Right lobe of liver (tissue), 6 donors: ENCODE measurements around the gene TRAIP. TPM values are rescaled to one million over a fixed set of nuclear protein-coding genes. Genes with fewer than 3 reads are reported as not detected.
A peak's percentile ranks its signal among the peaks of the same experiment; 100 is the strongest.
"Not testable (repeated sequence)": the region's sequence is repeated elsewhere in the genome, so short reads cannot be mapped to it uniquely, and the experiment has no call there.

ENCODE experiments used
- ATAC-seq, 4 donors: fragments of 200-7000 bp; cut with Tn5 transposase; one replicate each; pipeline ENCODE4 v1.9.1; 2020; ENCODE audit warnings: mild to moderate bottlenecking in 4 of 4, moderate library complexity in 4 of 4
- DNase-seq, 3 donors: peaks; one replicate each; pipeline ENCODE4 v3.0.0-alpha.2; 2020
- H3K27ac ChIP-seq, 3 donors: fragments of 200-600 bp; one replicate each; pipeline ENCODE4 v1.8.0; 2022
- H3K27me3 ChIP-seq, 2 donors: fragments of 200-600 bp; one replicate each; pipeline ENCODE4 v1.8.0; 2022
- H3K36me3 ChIP-seq, 4 donors: fragments of 200-600 bp; sonication (generic) in 1 of 4; one replicate each; pipeline versions ENCODE4 v1.5.1 to v1.8.0; 2017 to 2022; ENCODE audit warnings: control low read depth in 1 of 4
- H3K4me1 ChIP-seq, 4 donors: fragments of 200-600 bp; sonication (generic) in 1 of 4; one replicate each; pipeline versions ENCODE4 v1.5.1 to v1.8.0; 2017 to 2022; ENCODE audit warnings: control low read depth in 1 of 4
- H3K4me3 ChIP-seq, 3 donors: fragments of 200-600 bp; one replicate each; pipeline ENCODE4 v1.8.0; 2022
- H3K9me3 ChIP-seq, 4 donors: fragments of 200-600 bp; sonication (generic) in 1 of 4; one replicate each; pipeline versions ENCODE4 v1.5.1 to v1.8.0; 2017 to 2022; ENCODE audit warnings: control low read depth in 1 of 4
- POLR2A ChIP-seq: fragments of 450-650 bp; IDR thresholded peaks from one replicate; pipeline ENCODE4 v1.6.1; 2017; ENCODE audit warnings: antibody characterized with exemption, mild to moderate bottlenecking
- WGBS: methylation state at CpG from one replicate; pipeline ENCODE4 v1.1.6; 2018; ENCODE audit warnings: low coverage, low lambda C conversion rate; ENCODE audit not compliant: insufficient coverage; ENCODE audit errors: missing lambda C conversion rate; 5-methylcytosine and 5-hydroxymethylcytosine counted together
- intact Hi-C, 2 donors: fragments of 100-400 bp; cut with DNase I; formaldehyde crosslinking; loops; one replicate each; pipeline versions ENCODE4 v1.11.2 to v1.14.1; 2022
- long read RNA-seq: library from polyadenylated mRNA; unstranded; transcript quantifications from one replicate; pipeline ENCODE4 v2.0.0, GENCODE V29; 2019
- total RNA-seq, 6 experiments: library from RNA; depleted of rRNA in 2 of 6; stranded (reverse); fragments of >200 nt in 2 of 6; fragmentation: NEBNext Ultra II Directional in 3 of 6; extraction: Animal tissue kit (Norgen Biotek cat#: 25700) in 3 of 6; gene quantifications; one replicate each; pipeline versions ENCODE4 v1.1.0 to v1.2.4, GENCODE V29; 2016 to 2023
- TF ChIP-seq, protein P1 (sequence below), 4 donors: fragments of 200-600 bp in 3 of 4; fragments of 450-650 bp in 1 of 4; IDR thresholded peaks; one replicate each; pipeline versions ENCODE4 v1.5.1 to v1.8.0; 2016 to 2022; ENCODE audit warnings: antibody characterized with exemption in 4 of 4, mild to moderate bottlenecking in 2 of 4
- donor health status: DM: no; HTN: yes; CAD: no.
- donor health status: DM: no; HTN: no; CAD: no.
- donor health status: DM: no; HTN: no; CAD: no.
- donor health status: DM: no; HTN: yes; CAD: no.
- donor health status: DM: no; HTN: yes; CAD: no.

Gene TRAIP, protein sequence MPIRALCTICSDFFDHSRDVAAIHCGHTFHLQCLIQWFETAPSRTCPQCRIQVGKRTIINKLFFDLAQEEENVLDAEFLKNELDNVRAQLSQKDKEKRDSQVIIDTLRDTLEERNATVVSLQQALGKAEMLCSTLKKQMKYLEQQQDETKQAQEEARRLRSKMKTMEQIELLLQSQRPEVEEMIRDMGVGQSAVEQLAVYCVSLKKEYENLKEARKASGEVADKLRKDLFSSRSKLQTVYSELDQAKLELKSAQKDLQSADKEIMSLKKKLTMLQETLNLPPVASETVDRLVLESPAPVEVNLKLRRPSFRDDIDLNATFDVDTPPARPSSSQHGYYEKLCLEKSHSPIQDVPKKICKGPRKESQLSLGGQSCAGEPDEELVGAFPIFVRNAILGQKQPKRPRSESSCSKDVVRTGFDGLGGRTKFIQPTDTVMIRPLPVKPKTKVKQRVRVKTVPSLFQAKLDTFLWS
- total RNA-seq, result 1 to 10 TPM in 3 of 6 experiments, under 1 TPM in 3; 0.55 to 3.1 (median 0.98) TPM
- long read RNA-seq, result 0 reads

DNA sequence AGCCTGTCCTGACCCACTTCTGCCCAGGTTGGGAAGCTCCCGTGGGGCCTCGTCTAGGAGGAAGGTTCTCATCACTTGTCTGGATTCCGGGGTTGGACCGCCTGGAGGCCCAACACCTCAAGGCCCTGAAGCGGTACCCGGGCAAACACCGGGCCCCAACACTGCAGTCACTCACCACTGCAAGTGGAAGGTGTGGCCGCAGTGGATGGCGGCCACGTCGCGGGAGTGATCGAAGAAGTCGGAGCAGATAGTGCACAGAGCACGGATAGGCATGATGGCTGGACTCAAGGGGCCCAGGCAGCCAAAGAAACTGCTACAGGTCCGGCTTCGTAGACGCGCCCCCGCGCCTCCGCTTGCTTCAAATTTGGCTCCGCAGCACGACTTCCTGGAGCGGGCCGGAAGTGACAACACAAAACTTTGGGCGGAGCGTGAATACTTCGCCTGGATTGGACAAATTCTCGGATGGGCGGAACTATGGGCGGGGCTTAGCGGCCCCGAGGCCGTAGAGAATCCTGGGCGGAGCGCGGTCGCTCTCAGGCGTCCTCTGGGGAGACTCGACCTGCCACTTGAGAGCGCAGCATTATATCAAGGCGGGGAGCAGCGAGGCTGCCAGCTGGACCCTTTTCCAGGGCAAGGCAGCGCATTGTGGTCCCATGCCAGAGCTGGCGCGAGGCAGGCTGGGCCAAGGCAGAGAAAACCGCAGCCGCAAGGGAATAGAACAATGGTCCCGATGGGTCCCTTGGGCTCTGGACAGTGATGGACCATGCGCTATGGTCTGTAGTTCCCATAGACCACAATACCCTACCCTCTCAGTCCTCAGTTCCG is at the start of gene TRAIP:
TRAIP (minus strand) TSS at position 384 of the 825 bp plus-strand sequence; CDS start at position 273, 111 bp downstream.
- H3K4me1 ChIP-seq, result no peaks in the 10 kb centered on the region
- no peaks in the 10 kb centered on the region for H3K27me3 ChIP-seq
- H3K36me3 ChIP-seq, result no peaks in the 10 kb centered on the region
- peak within 1 kb of the TSS; percentile 55 to 62 (median 56) for H3K4me3 ChIP-seq
- TF ChIP-seq, protein P1, sequence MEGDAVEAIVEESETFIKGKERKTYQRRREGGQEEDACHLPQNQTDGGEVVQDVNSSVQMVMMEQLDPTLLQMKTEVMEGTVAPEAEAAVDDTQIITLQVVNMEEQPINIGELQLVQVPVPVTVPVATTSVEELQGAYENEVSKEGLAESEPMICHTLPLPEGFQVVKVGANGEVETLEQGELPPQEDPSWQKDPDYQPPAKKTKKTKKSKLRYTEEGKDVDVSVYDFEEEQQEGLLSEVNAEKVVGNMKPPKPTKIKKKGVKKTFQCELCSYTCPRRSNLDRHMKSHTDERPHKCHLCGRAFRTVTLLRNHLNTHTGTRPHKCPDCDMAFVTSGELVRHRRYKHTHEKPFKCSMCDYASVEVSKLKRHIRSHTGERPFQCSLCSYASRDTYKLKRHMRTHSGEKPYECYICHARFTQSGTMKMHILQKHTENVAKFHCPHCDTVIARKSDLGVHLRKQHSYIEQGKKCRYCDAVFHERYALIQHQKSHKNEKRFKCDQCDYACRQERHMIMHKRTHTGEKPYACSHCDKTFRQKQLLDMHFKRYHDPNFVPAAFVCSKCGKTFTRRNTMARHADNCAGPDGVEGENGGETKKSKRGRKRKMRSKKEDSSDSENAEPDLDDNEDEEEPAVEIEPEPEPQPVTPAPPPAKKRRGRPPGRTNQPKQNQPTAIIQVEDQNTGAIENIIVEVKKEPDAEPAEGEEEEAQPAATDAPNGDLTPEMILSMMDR (IDR thresholded peaks at IDR 0.05), result no peak
- no peak for TF ChIP-seq POLR2A
- WGBS, result 0% methylated on average over 6 of the region's 52 CpGs
- DNase-seq (peak; percentile 92 to 93 (median 92)), ATAC-seq (peak; percentile 97 to 100 (median 100))
- peak within 1 kb of the TSS in 1 of 3 donors; percentile 31 for H3K27ac ChIP-seq
- no peaks in the 10 kb centered on the region for H3K9me3 ChIP-seq
- intact Hi-C loops, result no loop called here

DNA sequence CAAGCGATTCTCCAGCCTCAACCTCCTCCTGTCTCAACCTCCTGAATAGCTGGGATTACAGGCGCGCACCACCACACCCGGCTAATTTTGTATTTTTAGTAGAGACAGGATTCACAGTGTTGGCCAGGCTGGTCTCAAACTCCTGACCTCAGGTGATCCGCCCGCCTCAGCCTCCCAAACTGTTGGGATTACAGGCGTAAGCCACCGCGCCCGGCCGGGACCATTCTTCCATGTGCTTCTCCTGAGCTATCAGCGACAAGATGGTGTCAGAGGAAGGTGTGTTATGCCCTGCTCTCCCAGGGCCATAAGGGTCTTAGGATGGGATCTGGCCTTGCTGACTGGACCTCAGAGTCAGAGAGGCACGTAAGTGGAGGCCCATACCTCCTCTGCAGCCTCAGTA is 48.1 kb upstream of the TRAIP start:
- not testable (repeated sequence) for DNase-seq, H3K27me3 ChIP-seq, H3K27ac ChIP-seq, H3K4me3 ChIP-seq, ATAC-seq, H3K4me1 ChIP-seq, H3K9me3 ChIP-seq, H3K36me3 ChIP-seq
- intact Hi-C loops, result loop anchor here in 1 of 2 donors (10.0 kb wide), 2 partner anchors 60 to 100 kb away; partner anchors contain the start of gene INKA1
- WGBS, result 100% methylated on average over 2 of the region's 13 CpGs

DNA sequence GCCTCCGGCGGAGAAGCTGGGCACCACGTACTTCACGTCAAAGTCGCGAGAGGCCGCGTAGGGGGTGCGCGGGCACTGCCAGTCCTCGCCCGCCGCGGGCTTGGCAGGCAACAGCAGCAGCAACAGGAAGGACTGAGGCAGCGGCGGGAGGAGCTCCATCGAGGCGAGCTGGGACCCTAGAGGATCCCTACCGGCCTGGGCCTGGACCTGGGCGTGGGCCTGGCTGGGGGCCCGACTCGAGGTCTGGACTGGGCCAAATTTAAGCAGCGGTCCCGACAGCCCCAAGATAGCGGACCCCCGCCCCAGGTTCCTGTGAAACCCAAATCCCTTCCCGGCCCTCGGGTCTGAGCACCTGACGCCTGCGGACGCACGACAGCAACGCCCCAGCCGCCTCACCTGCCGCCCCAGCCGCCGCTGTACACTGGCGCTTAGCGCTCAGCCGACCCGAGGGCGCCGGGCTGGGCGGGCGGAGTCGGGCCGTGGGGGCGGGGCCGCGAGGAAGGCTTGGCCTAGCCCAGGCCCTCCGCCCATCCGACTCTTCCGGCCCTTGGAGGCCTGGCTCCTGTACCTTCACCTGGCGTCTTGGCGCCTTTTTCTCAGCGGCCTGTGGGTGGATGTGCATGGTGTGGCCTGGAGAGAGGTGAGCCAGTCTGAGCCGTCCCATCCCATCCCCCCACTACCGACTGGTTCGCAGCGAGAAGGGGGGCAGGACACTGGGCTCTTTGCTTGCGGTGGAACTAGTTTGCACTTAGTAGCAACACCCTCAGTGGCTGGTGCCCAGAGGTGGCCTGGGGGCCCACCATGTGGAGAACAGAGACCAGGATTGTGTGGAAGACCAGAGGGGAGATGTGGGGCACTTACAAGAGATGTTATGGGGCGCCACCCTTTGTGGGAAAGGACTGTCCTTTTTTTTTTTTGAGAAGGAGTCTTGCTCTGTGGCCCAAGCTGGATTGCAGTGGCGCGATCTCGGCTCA is 47.4 kb upstream of the TRAIP start, which contains the start of gene MST1R:
MST1R (minus strand) TSS at position 423 of the 974 bp plus-strand sequence; CDS start at position 159, 264 bp downstream.
- no peaks in the 10 kb centered on the region for H3K9me3 ChIP-seq
- H3K27me3 ChIP-seq, result no peaks in the 10 kb centered on the region
- H3K27ac ChIP-seq, result no peak within 1 kb of the TSS
- TF ChIP-seq, protein P1 (IDR thresholded peaks at IDR 0.05), result no peak
- TF ChIP-seq POLR2A, result no peak
- ATAC-seq (peak; percentile 72 to 86 (median 84)), DNase-seq (peak; percentile 74 to 83 (median 79))
- H3K4me1 ChIP-seq, result peaks cover 0 to 8% (median 0%) of the 10 kb centered on the region in 4 donors
- intact Hi-C loops, result loop anchor here in 1 of 2 donors (10.0 kb wide), 2 partner anchors 59 to 99 kb away; partner anchors contain the start of gene INKA1
- no peaks in the 10 kb centered on the region for H3K36me3 ChIP-seq
- peak within 1 kb of the TSS; percentile 21 to 36 (median 21) for H3K4me3 ChIP-seq
- WGBS, result 77% methylated on average over 16 of the region's 65 CpGs

DNA sequence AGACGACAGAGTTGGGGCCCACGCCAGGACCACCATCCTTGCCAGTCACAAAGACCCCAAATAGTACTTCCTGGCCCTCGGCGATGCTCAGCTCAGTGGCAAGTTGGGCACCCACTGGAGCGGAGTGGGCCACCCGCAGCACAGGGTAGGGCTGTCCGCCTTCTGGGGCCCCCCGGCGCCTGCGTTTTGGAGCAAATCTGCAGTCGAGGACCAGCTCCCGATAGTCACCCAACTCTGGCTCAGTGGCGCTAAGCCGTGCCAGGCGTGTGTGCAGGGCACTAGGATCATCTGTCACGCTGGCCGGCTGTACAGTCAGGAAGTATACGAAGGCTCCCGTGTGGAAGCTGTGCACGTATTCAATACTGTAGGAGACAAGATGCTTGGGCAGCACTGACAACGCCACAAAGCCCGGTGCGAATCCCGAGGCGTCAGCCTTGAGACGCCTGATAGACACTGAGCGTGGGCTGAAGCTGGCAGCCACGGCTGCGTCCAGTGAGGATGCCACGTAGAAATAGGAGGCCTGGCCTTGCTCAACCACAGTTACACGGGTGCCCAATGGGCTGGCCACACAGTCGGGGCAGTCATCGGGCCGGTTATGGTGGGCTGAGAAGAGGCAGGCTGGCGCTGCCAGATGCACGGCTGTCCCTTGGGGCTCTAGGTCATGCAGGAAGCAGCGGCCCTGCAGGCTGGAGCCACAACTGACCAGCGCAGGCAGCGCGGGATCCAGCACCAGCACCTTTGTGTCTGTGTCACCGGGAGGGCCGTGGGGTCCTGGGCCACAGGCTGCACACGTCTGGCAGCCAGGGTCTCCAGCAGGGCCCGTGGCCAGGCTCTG is 46.4 kb upstream of the TRAIP start:
- TF ChIP-seq, protein P1 (IDR thresholded peaks at IDR 0.05), result no peak
- no peak for TF ChIP-seq POLR2A
- 95% methylated on average over 6 of the region's 44 CpGs for WGBS
- peaks cover 0 to 8% (median 0%) of the 10 kb centered on the region in 4 donors for H3K4me1 ChIP-seq
- ATAC-seq (no peak), DNase-seq (peak in 1 of 3 donors; percentile 56)
- no peak overlapping the region for H3K4me3 ChIP-seq
- H3K27ac ChIP-seq, result no peak overlapping the region
- no peaks in the 10 kb centered on the region for H3K27me3 ChIP-seq
- no peaks in the 10 kb centered on the region for H3K9me3 ChIP-seq
- intact Hi-C loops, result loop anchor here in 1 of 2 donors (10.0 kb wide), 2 partner anchors 58 to 98 kb away; partner anchors contain the start of gene INKA1
- no peaks in the 10 kb centered on the region for H3K36me3 ChIP-seq
